ENCODE data around the gene FAM78B. TPM values are rescaled to one million over a fixed set of nuclear protein-coding genes. Genes with fewer than 3 reads are reported as not detected.

Gene FAM78B
- total and polyA plus RNA-seq, 10 of the 15 experiments (the other 5 are each of a cell fraction or from before 2014, with no cell fraction given) = 0.10 to 4.9 (median 1.6) TPM

- no peak for TF ChIP-seq BACH1 (IDR thresholded peaks at IDR 0.05; ENCODE audit: borderline replicate concordance)
- TF ChIP-seq SIX5 (IDR thresholded peaks at IDR 0.05; ENCODE audit: low read depth, low read length, severe bottlenecking) = no peak
- no peak for TF ChIP-seq TCF3 (IDR thresholded peaks at IDR 0.05; ENCODE audit: borderline replicate concordance, insufficient read depth, low read depth, low read length)
- TF ChIP-seq ZNF384 (IDR thresholded peaks at IDR 0.05; ENCODE audit: borderline replicate concordance, low read depth, low read length) = no peak
- TF ChIP-seq ZNF207 (IDR thresholded peaks at IDR 0.05; ENCODE audit: borderline replicate concordance) = no peak; the same call in 1 of the 2 replicates
- 0 out of 2 replicates have a peak, but pooled peaks have one; percentile 47 for TF ChIP-seq CHD2 (IDR thresholded peaks at IDR 0.05; ENCODE audit: borderline replicate concordance, low read depth, low read length)
Measured at GRCh38 chr1:166166698-166167571, at the start of gene FAM78B (continued).

- intact Hi-C loops (cut with micrococcal nuclease; ENCODE audit: unreplicated experiment) (loop anchor here (10.0 kb wide), 1 partner anchor 62 kb away; no protein-coding TSS in a partner anchor), in situ Hi-C loops (cut with MboI) (no loop called here)
- no peaks in the 10 kb centered on the region for H3K27me3 ChIP-seq (replicated peaks in 1 of 2; ENCODE audit: control insufficient read depth in 2 of 2, insufficient read depth in 2 of 2, low read length in 1 of 2)
- FAIRE-seq (no peak), DNase-seq (ENCODE audit: low read depth, low spot score) (no peak), ATAC-seq (no peak)
- RAD21 ChIA-PET (ENCODE audit: unreplicated experiment) = no interaction called here
- H3K4me1 ChIP-seq (ENCODE audit: control insufficient read depth, insufficient read depth, low read length) = no peaks in the 10 kb centered on the region
- H3K4me2 ChIP-seq (ENCODE audit: control insufficient read depth, insufficient read depth) = no peak overlapping the region
- no peak overlapping the region for H3K9ac ChIP-seq (ENCODE audit: control insufficient read depth, insufficient read depth, low read length)
- no peaks in the 10 kb centered on the region for H3K79me2 ChIP-seq (ENCODE audit: control insufficient read depth, insufficient read depth, low read length)
- no TSS peak for BruUV-seq (replicated peaks)
- H3K4me3 ChIP-seq = no peak overlapping the region
- H3K9me3 ChIP-seq (replicated peaks; ENCODE audit: control insufficient read depth, insufficient read depth, low read length) = no peaks in the 10 kb centered on the region
- H4K20me1 ChIP-seq (ENCODE audit: control insufficient read depth, insufficient read depth) = no peaks in the 10 kb centered on the region
- CTCF ChIA-PET = no interaction called here
- SMC1A ChIA-PET (ENCODE audit: uncharacterized antibody, unreplicated experiment) = interaction anchor here (0.9 to 1.3 kb wide), 2 partner anchors 20 to 32 kb away, joined by 3 read pairs; no protein-coding TSS in a partner anchor
- no peak overlapping the region for H3K27ac ChIP-seq (ENCODE audit: control insufficient read depth, insufficient read depth)
- TF ChIP-seq CEBPB (IDR thresholded peaks at IDR 0.05; ENCODE audit: borderline replicate concordance in 1 of 2, low read depth in 2 of 2, low read length in 2 of 2) (no peak), ZNF217 (IDR thresholded peaks at IDR 0.05) (no peak), TCF3 (IDR thresholded peaks at IDR 0.05; ENCODE audit: borderline replicate concordance, insufficient read depth, low read depth, low read length) (no peak), GATAD2B (conservative IDR thresholded peaks at IDR 0.05; ENCODE audit: low read depth) (no peak), JUND (IDR thresholded peaks at IDR 0.05; ENCODE audit: low read depth, low read length) (no peak), SIX5 (IDR thresholded peaks at IDR 0.05; ENCODE audit: low read depth, low read length, severe bottlenecking) (no peak), BRCA1 (IDR thresholded peaks at IDR 0.05; ENCODE audit: low read depth, low read length) (no peak), SREBF1 (IDR thresholded peaks at IDR 0.05; ENCODE audit: low read length) (no peak), NRF1 (conservative IDR thresholded peaks at IDR 0.05; ENCODE audit: low read depth, low read length) (no peak), ATF2 (IDR thresholded peaks at IDR 0.05; ENCODE audit: low read length) (no peak), ZBTB11 (CRISPR knock-in tag; IDR thresholded peaks at IDR 0.05) (no peak), FOXM1 (IDR thresholded peaks at IDR 0.05; ENCODE audit: low read depth, low read length) (no peak)
- H3K36me3 ChIP-seq (ENCODE audit: control insufficient read depth in 2 of 2, insufficient read depth in 2 of 2, low read length in 1 of 2) = no peaks in the 10 kb centered on the region
- H2AFZ ChIP-seq (ENCODE audit: control insufficient read depth, low read depth, low read length) = no peak overlapping the region
- WGBS (ENCODE audit: insufficient coverage, insufficient replicate concordance, low lambda C conversion rate, missing lambda C conversion rate) = 75% methylated on average over 2 of the region's 2 CpGs
- POLR2A ChIA-PET = no interaction called here
Measured at GRCh38 chr1:166202546-166202945, 35.7 kb upstream of the FAM78B start.

All from GM12878 (cell line).